ENCODE data around the gene RPP21.

The RPP21 gene

DNA sequence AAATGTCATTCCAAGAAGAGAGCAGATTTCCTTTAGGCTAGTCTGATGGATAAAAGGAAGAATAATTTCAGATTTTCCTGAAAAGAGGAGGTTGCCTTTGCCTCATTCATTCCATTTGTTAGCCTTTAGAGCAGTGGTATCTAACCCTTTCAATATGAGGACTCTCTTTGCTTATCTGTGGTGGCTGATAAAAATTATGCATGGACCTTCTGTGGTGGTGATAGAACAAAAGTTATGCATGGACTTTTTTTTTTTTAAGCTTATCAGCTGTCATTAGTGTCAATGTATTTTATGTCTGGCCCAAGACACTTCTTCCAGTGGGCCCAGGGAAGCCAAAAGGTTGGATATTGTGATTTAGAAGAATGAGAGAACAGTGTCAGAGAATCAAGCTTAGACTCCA is 16.6 kb upstream of the RPP21 start:
- peaks cover 26% of the 10 kb centered on the region for H3K4me1 ChIP-seq (ENCODE audit: control insufficient read depth, insufficient read depth, low read length, poor library complexity, severe bottlenecking)
- H3K27me3 ChIP-seq (replicated peaks; ENCODE audit: control insufficient read depth, insufficient read depth, low read length, poor library complexity, severe bottlenecking), result no peaks in the 10 kb centered on the region
- H3K4me3 ChIP-seq (ENCODE audit: insufficient read depth, low read depth, low read length, poor library complexity, severe bottlenecking), result no peak overlapping the region
- H3K27ac ChIP-seq (ENCODE audit: insufficient read depth, low read length, poor library complexity, severe bottlenecking), result no peak overlapping the region
- no peaks in the 10 kb centered on the region for H3K9me3 ChIP-seq (ENCODE audit: control insufficient read depth, low read length)
- no peak for DNase-seq
- H3K36me3 ChIP-seq (ENCODE audit: control insufficient read depth, insufficient read depth, low read length), result peaks cover 28% of the 10 kb centered on the region

DNA sequence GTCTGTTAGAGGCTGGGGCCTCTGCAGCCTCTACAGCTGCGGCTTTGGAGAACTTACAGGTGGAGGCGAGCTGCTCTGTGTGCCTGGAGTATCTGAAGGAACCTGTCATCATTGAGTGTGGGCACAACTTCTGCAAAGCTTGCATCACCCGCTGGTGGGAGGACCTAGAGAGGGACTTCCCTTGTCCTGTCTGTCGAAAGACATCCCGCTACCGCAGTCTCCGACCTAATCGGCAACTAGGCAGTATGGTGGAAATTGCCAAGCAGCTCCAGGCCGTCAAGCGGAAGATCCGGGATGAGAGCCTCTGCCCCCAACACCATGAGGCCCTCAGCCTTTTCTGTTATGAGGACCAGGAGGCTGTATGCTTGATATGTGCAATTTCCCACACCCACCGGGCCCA is 15.6 kb upstream of the RPP21 start:
- no peak overlapping the region for H3K4me3 ChIP-seq (ENCODE audit: insufficient read depth, low read depth, low read length, poor library complexity, severe bottlenecking)
- no peak for DNase-seq

GRCh38 chr6:30331981-30332380 is 13.0 kb upstream of the RPP21 start:
- Histone ChIP-seq H3K4me3 (ENCODE audit: insufficient read depth, low read depth, low read length, poor library complexity, severe bottlenecking) (no peak overlapping the region), H3K27ac (ENCODE audit: insufficient read depth, low read length, poor library complexity, severe bottlenecking) (no peak overlapping the region), H3K4me1 (ENCODE audit: control insufficient read depth, insufficient read depth, low read length, poor library complexity, severe bottlenecking) (peaks cover 6% of the 10 kb centered on the region), H3K27me3 (replicated peaks; ENCODE audit: control insufficient read depth, insufficient read depth, low read length, poor library complexity, severe bottlenecking) (no peaks in the 10 kb centered on the region), H3K36me3 (ENCODE audit: control insufficient read depth, insufficient read depth, low read length) (peaks cover 52% of the 10 kb centered on the region), H3K9me3 (ENCODE audit: control insufficient read depth, low read length) (no peaks in the 10 kb centered on the region)
- DNase-seq, result no peak

More for the DNA sequence above, 15.6 kb upstream of the RPP21 start:
- H3K27me3 ChIP-seq (replicated peaks; ENCODE audit: control insufficient read depth, insufficient read depth, low read length, poor library complexity, severe bottlenecking), result no peaks in the 10 kb centered on the region
- no peaks in the 10 kb centered on the region for H3K9me3 ChIP-seq (ENCODE audit: control insufficient read depth, low read length)
- H3K4me1 ChIP-seq (ENCODE audit: control insufficient read depth, insufficient read depth, low read length, poor library complexity, severe bottlenecking), result peaks cover 22% of the 10 kb centered on the region
- H3K27ac ChIP-seq (ENCODE audit: insufficient read depth, low read length, poor library complexity, severe bottlenecking), result no peak overlapping the region
- peaks cover 36% of the 10 kb centered on the region for H3K36me3 ChIP-seq (ENCODE audit: control insufficient read depth, insufficient read depth, low read length)

- H3K27me3 ChIP-seq (replicated peaks; ENCODE audit: control insufficient read depth, insufficient read depth, low read length, poor library complexity, severe bottlenecking), result no peaks in the 10 kb centered on the region
- no peak for DNase-seq
- H3K4me3 ChIP-seq (ENCODE audit: insufficient read depth, low read depth, low read length, poor library complexity, severe bottlenecking), result no peak overlapping the region
Observed at GRCh38 chr6:30334075-30334783, 10.7 kb upstream of the RPP21 start.

DNA sequence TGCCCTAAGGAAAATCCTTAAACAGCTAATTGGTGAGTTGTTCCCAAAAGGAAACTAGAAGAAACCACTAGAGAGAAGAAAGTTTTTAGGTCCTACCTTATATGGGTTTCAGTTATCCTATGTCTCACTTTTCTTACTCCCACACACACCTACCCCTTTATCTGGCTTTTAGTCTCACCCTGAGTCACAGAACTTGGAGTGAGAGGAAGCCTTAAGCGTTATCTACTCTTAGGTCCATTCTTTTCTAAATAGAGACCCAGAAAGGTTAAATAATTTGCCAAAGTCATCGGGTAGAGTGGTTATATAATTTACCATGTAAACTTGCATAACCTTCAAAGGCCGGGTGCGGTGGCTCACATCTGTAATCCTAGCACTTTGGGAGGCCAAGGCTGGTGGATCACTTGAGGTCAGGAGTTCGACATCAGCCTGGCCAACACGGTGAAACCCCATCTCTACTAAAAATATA is 4.3 kb upstream of the RPP21 start:
- Histone ChIP-seq H3K9me3 (ENCODE audit: control insufficient read depth, low read length) (no peaks in the 10 kb centered on the region), H3K4me1 (ENCODE audit: control insufficient read depth, insufficient read depth, low read length, poor library complexity, severe bottlenecking) (no peaks in the 10 kb centered on the region), H3K4me3 (ENCODE audit: insufficient read depth, low read depth, low read length, poor library complexity, severe bottlenecking) (no peak overlapping the region), H3K27me3 (replicated peaks; ENCODE audit: control insufficient read depth, insufficient read depth, low read length, poor library complexity, severe bottlenecking) (no peaks in the 10 kb centered on the region), H3K36me3 (ENCODE audit: control insufficient read depth, insufficient read depth, low read length) (peaks cover 49% of the 10 kb centered on the region), H3K27ac (ENCODE audit: insufficient read depth, low read length, poor library complexity, severe bottlenecking) (no peak overlapping the region)
- no peak for DNase-seq

More at GRCh38 chr6:30334075-30334783, 10.7 kb upstream of the RPP21 start:
- peaks cover 65% of the 10 kb centered on the region for H3K36me3 ChIP-seq (ENCODE audit: control insufficient read depth, insufficient read depth, low read length)
- no peaks in the 10 kb centered on the region for H3K9me3 ChIP-seq (ENCODE audit: control insufficient read depth, low read length)
- no peak overlapping the region for H3K27ac ChIP-seq (ENCODE audit: insufficient read depth, low read length, poor library complexity, severe bottlenecking)
- H3K4me1 ChIP-seq (ENCODE audit: control insufficient read depth, insufficient read depth, low read length, poor library complexity, severe bottlenecking), result no peaks in the 10 kb centered on the region

DNA sequence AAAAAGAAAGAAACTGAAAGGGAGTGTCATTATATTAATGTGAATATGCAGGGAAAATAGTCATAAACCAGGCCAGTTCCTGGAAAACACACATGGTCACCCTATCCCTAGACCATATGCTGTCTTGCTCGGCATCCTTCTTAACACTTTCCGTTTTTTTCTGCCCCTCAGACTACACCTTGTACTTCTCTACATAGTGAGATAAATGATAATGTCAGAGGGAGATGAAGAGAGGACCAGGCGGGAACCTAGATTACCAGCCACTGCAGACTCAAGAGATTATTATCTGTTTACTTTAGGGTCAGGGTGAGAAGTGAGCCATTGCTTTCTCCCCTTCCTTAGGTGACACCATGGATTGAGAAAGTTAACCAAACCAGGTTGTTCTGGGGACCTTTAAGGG is 3.7 kb upstream of the RPP21 start:
- no peaks in the 10 kb centered on the region for H3K27me3 ChIP-seq (replicated peaks; ENCODE audit: control insufficient read depth, insufficient read depth, low read length, poor library complexity, severe bottlenecking)
- H3K27ac ChIP-seq (ENCODE audit: insufficient read depth, low read length, poor library complexity, severe bottlenecking), result no peak overlapping the region
- H3K36me3 ChIP-seq (ENCODE audit: control insufficient read depth, insufficient read depth, low read length), result peaks cover 43% of the 10 kb centered on the region
- no peak overlapping the region for H3K4me3 ChIP-seq (ENCODE audit: insufficient read depth, low read depth, low read length, poor library complexity, severe bottlenecking)
- no peaks in the 10 kb centered on the region for H3K9me3 ChIP-seq (ENCODE audit: control insufficient read depth, low read length)
- no peaks in the 10 kb centered on the region for H3K4me1 ChIP-seq (ENCODE audit: control insufficient read depth, insufficient read depth, low read length, poor library complexity, severe bottlenecking)
- DNase-seq, result no peak

DNA sequence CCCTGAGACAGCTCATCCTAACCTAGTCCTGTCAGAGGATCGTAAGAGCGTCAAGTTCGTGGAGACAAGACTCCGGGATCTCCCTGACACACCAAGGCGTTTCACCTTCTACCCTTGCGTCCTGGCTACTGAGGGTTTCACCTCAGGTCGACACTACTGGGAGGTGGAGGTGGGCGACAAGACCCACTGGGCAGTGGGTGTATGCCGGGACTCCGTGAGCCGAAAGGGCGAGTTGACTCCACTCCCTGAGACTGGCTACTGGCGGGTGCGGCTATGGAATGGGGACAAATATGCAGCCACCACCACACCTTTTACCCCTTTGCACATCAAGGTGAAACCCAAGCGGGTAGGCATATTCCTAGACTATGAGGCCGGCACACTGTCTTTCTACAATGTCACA is 3.2 kb upstream of the RPP21 start:
- Histone ChIP-seq H3K4me3 (ENCODE audit: insufficient read depth, low read depth, low read length, poor library complexity, severe bottlenecking) (no peak overlapping the region), H3K27me3 (replicated peaks; ENCODE audit: control insufficient read depth, insufficient read depth, low read length, poor library complexity, severe bottlenecking) (no peaks in the 10 kb centered on the region), H3K9me3 (ENCODE audit: control insufficient read depth, low read length) (no peaks in the 10 kb centered on the region), H3K4me1 (ENCODE audit: control insufficient read depth, insufficient read depth, low read length, poor library complexity, severe bottlenecking) (no peaks in the 10 kb centered on the region), H3K36me3 (ENCODE audit: control insufficient read depth, insufficient read depth, low read length) (peaks cover 40% of the 10 kb centered on the region), H3K27ac (ENCODE audit: insufficient read depth, low read length, poor library complexity, severe bottlenecking) (no peak overlapping the region)
- DNase-seq, result no peak

GRCh38 chr6:30344191-30344867 is 627 bp upstream of the RPP21 start:
- H3K4me3 ChIP-seq (ENCODE audit: insufficient read depth, low read depth, low read length, poor library complexity, severe bottlenecking), result no peak overlapping the region

GRCh38 chr6:30345852-30346251 is 896 bp downstream of the RPP21 start:
- H3K4me3 ChIP-seq (ENCODE audit: insufficient read depth, low read depth, low read length, poor library complexity, severe bottlenecking), result no peak overlapping the region
- no peaks in the 10 kb centered on the region for H3K27me3 ChIP-seq (replicated peaks; ENCODE audit: control insufficient read depth, insufficient read depth, low read length, poor library complexity, severe bottlenecking)
- no peaks in the 10 kb centered on the region for H3K4me1 ChIP-seq (ENCODE audit: control insufficient read depth, insufficient read depth, low read length, poor library complexity, severe bottlenecking)
- H3K36me3 ChIP-seq (ENCODE audit: control insufficient read depth, insufficient read depth, low read length), result peaks cover 12% of the 10 kb centered on the region
- DNase-seq, result no peak
- no peaks in the 10 kb centered on the region for H3K9me3 ChIP-seq (ENCODE audit: control insufficient read depth, low read length)
- no peak overlapping the region for H3K27ac ChIP-seq (ENCODE audit: insufficient read depth, low read length, poor library complexity, severe bottlenecking)

More at GRCh38 chr6:30344191-30344867, 627 bp upstream of the RPP21 start:
- no peak for DNase-seq
- no peaks in the 10 kb centered on the region for H3K4me1 ChIP-seq (ENCODE audit: control insufficient read depth, insufficient read depth, low read length, poor library complexity, severe bottlenecking)
- peaks cover 25% of the 10 kb centered on the region for H3K36me3 ChIP-seq (ENCODE audit: control insufficient read depth, insufficient read depth, low read length)
- no peaks in the 10 kb centered on the region for H3K27me3 ChIP-seq (replicated peaks; ENCODE audit: control insufficient read depth, insufficient read depth, low read length, poor library complexity, severe bottlenecking)
- H3K9me3 ChIP-seq (ENCODE audit: control insufficient read depth, low read length), result no peaks in the 10 kb centered on the region
- no peak overlapping the region for H3K27ac ChIP-seq (ENCODE audit: insufficient read depth, low read length, poor library complexity, severe bottlenecking)

- Histone ChIP-seq H3K4me3 (ENCODE audit: insufficient read depth, low read depth, low read length, poor library complexity, severe bottlenecking) (no peak overlapping the region), H3K27ac (ENCODE audit: insufficient read depth, low read length, poor library complexity, severe bottlenecking) (no peak overlapping the region), H3K36me3 (ENCODE audit: control insufficient read depth, insufficient read depth, low read length) (no peaks in the 10 kb centered on the region), H3K4me1 (ENCODE audit: control insufficient read depth, insufficient read depth, low read length, poor library complexity, severe bottlenecking) (no peaks in the 10 kb centered on the region), H3K27me3 (replicated peaks; ENCODE audit: control insufficient read depth, insufficient read depth, low read length, poor library complexity, severe bottlenecking) (no peaks in the 10 kb centered on the region), H3K9me3 (ENCODE audit: control insufficient read depth, low read length) (no peaks in the 10 kb centered on the region)
- DNase-seq, result no peak
Observed at GRCh38 chr6:30348957-30349356, 4.0 kb downstream of the RPP21 start.

Measured in effector memory CD4-positive, alpha-beta T cell (primary cell).